K562 (cell line): ENCODE results near the gene CYP2W1. TPM values are rescaled to one million over a fixed set of nuclear protein-coding genes. Genes with fewer than 3 reads are reported as not detected.

Source experiments
- ATF3 ChIP-seq, 2 experiments: fragments of 450-650 bp in 1 of 2; sonication (generic) in 1 of 2; formaldehyde crosslinking in 1 of 2; IDR thresholded peaks in 1 of 2; conservative IDR thresholded peaks in 1 of 2; 2 replicates each; pipeline versions ENCODE4 v1.6.1 to v1.8.1; 2016 to 2023; ENCODE audit warnings: mild to moderate bottlenecking in 2 of 2, moderate library complexity in 2 of 2, inconsistent platforms in 1 of 2, missing genetic modification reagents in 1 of 2
- EGR1 ChIP-seq: fragments of 450-650 bp; conservative IDR thresholded peaks from 2 replicates; pipeline ENCODE4 v1.6.1; 2017; ENCODE audit warnings: mild to moderate bottlenecking
- HIVEP1 ChIP-seq: fragments of 250-450 bp; sonication (Bioruptor Pico); IDR thresholded peaks from 2 replicates; pipeline ENCODE4 v1.4.0; 2020; ENCODE audit warnings: mild to moderate bottlenecking
- MED1 ChIP-seq: sonication (generic); formaldehyde crosslinking; IDR thresholded peaks from 2 replicates; pipeline ENCODE4 v1.8.1; 2023; ENCODE audit warnings: missing genetic modification reagents, borderline replicate concordance
- PCBP1 ChIP-seq: fragments of 200-400 bp; formaldehyde crosslinking; IDR thresholded peaks from 2 replicates; pipeline ENCODE4 v1.6.1; 2018; ENCODE audit warnings: mild to moderate bottlenecking, low read depth, low read length; ENCODE audit not compliant: poor library complexity, severe bottlenecking
- PHF8 ChIP-seq: fragments of 200-600 bp; sonication (generic); IDR thresholded peaks from 2 replicates; pipeline ENCODE4 v1.6.1; 2012; ENCODE audit warnings: mixed run types, mild to moderate bottlenecking, inconsistent platforms, low read length, moderate library complexity, borderline replicate concordance
- TFAM ChIP-seq: fragments of 250-450 bp; sonication (Bioruptor Pico); conservative IDR thresholded peaks from 2 replicates; pipeline ENCODE4 v1.5.0; 2021; ENCODE audit warnings: mild to moderate bottlenecking, moderate library complexity
- ZFX ChIP-seq: sonication (generic); formaldehyde crosslinking; IDR thresholded peaks from 2 replicates; pipeline ENCODE4 v1.8.0; 2022; ENCODE audit warnings: mild to moderate bottlenecking, missing genetic modification reagents, moderate library complexity
- ZNF589 ChIP-seq: fragments of 200-800 bp; sonication (Bioruptor generic); IDR thresholded peaks from 2 replicates; pipeline ENCODE4 v1.6.1; 2016; ENCODE audit warnings: low read depth, missing genetic modification characterization, missing compliant biosample characterization
- polyA plus RNA-seq, 8 experiments: library from polyadenylated mRNA; depleted of rRNA in 4 of 8; stranded (reverse) in 5 of 8; unstranded in 3 of 8; fragments of >200 nt; fragmentation: Nextera tagmentation in 2 of 8; fragmentation: Illumina TruSeq in 1 of 8; extraction: Ambion mirVana in 2 of 8; extraction: Trizol in 1 of 8; gene quantifications; 2 replicates each; pipeline versions ENCODE4 v1.2.1 to v1.2.3, GENCODE V29; 2011 to 2014; ENCODE audit warnings: inconsistent platforms in 1 of 8, missing spikeins in 1 of 8
- total RNA-seq, 7 experiments: library from RNA; depleted of rRNA in 6 of 7; stranded (reverse); fragments of >200 nt in 6 of 7; fragmentation: Illumina TruSeq in 2 of 7; extraction: Trizol in 2 of 7; gene quantifications; 2 replicates each; pipeline versions ENCODE4 v1.2.1 to v1.2.3, GENCODE V29; 2011 to 2021; ENCODE audit warnings: low replicate concordance in 1 of 7
- TF ChIP-seq, protein P1 (sequence below), 2 experiments: IDR thresholded peaks; 2 replicates each; pipeline ENCODE4 v1.6.1; 2011; ENCODE audit warnings: borderline replicate concordance in 1 of 2, control low read depth in 1 of 2, low read depth in 1 of 2, low read length in 1 of 2, mild to moderate bottlenecking in 1 of 2, mixed read lengths in 1 of 2, moderate library complexity in 1 of 2; ENCODE audit not compliant: insufficient read depth in 1 of 2, insufficient read length in 1 of 2, poor library complexity in 1 of 2, severe bottlenecking in 1 of 2; ENCODE audit errors: extremely low read depth in 1 of 2
- TF ChIP-seq, protein P2 (sequence below): sonication (generic); formaldehyde crosslinking; IDR thresholded peaks from 2 replicates; pipeline ENCODE4 v1.8.0; 2022; ENCODE audit warnings: missing genetic modification reagents, mild to moderate bottlenecking, moderate library complexity, borderline replicate concordance
- TF ChIP-seq, protein P3 (sequence below): fragments of 450-650 bp; IDR thresholded peaks from 2 replicates; pipeline ENCODE4 v1.6.1; 2017; ENCODE audit warnings: mild to moderate bottlenecking, moderate library complexity
- TF ChIP-seq, protein P4 (sequence below): fragments of 250-450 bp; sonication (Bioruptor Pico); IDR thresholded peaks from 2 replicates; pipeline ENCODE4 v1.5.0; 2021; ENCODE audit warnings: mild to moderate bottlenecking, borderline replicate concordance

Gene CYP2W1
- total and polyA plus RNA-seq, 9 of the 15 experiments (the other 6 are each of a cell fraction or from before 2014, with no cell fraction given), result not detected

DNA sequence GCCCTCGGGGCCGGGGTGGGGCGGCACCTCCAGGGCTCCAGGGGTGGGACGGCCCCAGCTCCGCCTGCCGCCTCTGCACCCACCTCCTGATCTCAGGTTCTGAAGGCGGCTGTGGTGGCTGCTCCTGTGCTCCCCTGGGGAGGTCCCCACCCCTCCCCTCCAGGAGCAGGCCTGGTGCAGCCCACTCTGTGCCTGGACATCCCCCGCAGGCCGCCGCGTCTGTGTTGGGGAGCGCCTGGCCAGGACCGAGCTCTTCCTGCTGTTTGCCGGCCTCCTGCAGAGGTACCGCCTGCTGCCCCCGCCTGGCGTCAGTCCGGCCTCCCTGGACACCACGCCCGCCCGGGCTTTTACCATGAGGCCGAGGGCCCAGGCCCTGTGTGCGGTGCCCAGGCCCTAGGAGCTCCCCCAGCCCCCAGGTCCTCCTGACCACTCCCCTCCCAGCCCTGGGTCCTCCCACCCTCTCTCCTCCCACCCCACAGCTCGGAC, 5.5 kb downstream of the CYP2W1 start (continued):
- TF ChIP-seq ZNF589 (no peak), EGR1 (peak; percentile 29; the same call in 1 of the 2 replicates), TFAM (CRISPR knock-in tag) (no peak), PHF8 (peak; percentile 14; the same call in 1 of the 2 replicates), MED1 (CRISPR knock-in tag) (no peak), HIVEP1 (CRISPR knock-in tag) (no peak), PCBP1 (peak; percentile 35), ATF3 (IDR thresholded peaks at IDR 0.05) (no peak), ATF3 (CRISPR knock-in tag; conservative IDR thresholded peaks at IDR 0.05) (no peak), ZFX (peak; percentile 50; the same call in 1 of the 2 replicates)
- TF ChIP-seq, protein P1, sequence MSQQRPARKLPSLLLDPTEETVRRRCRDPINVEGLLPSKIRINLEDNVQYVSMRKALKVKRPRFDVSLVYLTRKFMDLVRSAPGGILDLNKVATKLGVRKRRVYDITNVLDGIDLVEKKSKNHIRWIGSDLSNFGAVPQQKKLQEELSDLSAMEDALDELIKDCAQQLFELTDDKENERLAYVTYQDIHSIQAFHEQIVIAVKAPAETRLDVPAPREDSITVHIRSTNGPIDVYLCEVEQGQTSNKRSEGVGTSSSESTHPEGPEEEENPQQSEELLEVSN (IDR thresholded peaks at IDR 0.05; ENCODE audit: borderline replicate concordance in 1 of 2, extremely low read depth in 1 of 2, insufficient read depth in 1 of 2, insufficient read length in 1 of 2, low read depth in 1 of 2, low read length in 1 of 2, poor library complexity in 1 of 2, severe bottlenecking in 1 of 2), result peak in 1 of 2 experiments; percentile 33
- TF ChIP-seq, protein P2, sequence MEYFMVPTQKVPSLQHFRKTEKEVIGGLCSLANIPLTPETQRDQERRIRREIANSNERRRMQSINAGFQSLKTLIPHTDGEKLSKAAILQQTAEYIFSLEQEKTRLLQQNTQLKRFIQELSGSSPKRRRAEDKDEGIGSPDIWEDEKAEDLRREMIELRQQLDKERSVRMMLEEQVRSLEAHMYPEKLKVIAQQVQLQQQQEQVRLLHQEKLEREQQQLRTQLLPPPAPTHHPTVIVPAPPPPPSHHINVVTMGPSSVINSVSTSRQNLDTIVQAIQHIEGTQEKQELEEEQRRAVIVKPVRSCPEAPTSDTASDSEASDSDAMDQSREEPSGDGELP (CRISPR knock-in tag), result 0 out of 2 replicates have a peak, but pooled peaks have one; percentile 15
- TF ChIP-seq, protein P3, sequence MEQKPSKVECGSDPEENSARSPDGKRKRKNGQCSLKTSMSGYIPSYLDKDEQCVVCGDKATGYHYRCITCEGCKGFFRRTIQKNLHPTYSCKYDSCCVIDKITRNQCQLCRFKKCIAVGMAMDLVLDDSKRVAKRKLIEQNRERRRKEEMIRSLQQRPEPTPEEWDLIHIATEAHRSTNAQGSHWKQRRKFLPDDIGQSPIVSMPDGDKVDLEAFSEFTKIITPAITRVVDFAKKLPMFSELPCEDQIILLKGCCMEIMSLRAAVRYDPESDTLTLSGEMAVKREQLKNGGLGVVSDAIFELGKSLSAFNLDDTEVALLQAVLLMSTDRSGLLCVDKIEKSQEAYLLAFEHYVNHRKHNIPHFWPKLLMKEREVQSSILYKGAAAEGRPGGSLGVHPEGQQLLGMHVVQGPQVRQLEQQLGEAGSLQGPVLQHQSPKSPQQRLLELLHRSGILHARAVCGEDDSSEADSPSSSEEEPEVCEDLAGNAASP, result no peak
- TF ChIP-seq, protein P4, sequence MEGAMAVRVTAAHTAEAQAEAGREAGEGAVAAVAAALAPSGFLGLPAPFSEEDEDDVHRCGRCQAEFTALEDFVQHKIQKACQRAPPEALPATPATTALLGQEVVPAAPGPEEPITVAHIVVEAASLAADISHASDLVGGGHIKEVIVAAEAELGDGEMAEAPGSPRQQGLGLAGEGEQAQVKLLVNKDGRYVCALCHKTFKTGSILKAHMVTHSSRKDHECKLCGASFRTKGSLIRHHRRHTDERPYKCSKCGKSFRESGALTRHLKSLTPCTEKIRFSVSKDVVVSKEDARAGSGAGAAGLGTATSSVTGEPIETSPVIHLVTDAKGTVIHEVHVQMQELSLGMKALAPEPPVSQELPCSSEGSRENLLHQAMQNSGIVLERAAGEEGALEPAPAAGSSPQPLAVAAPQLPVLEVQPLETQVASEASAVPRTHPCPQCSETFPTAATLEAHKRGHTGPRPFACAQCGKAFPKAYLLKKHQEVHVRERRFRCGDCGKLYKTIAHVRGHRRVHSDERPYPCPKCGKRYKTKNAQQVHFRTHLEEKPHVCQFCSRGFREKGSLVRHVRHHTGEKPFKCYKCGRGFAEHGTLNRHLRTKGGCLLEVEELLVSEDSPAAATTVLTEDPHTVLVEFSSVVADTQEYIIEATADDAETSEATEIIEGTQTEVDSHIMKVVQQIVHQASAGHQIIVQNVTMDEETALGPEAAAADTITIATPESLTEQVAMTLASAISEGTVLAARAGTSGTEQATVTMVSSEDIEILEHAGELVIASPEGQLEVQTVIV (CRISPR knock-in tag), result no peak
